GM21526 (cell line): ENCODE data around the gene B4GALNT3.

Source experiments
- ATAC-seq: cut with Tn5 transposase; IDR thresholded peaks from one replicate; pipeline ENCODE4 v1.9.1; 2021; ENCODE audit warnings: moderate library complexity; ENCODE audit not compliant: unreplicated experiment, low FRiP score

B4GALNT3 gene

DNA sequence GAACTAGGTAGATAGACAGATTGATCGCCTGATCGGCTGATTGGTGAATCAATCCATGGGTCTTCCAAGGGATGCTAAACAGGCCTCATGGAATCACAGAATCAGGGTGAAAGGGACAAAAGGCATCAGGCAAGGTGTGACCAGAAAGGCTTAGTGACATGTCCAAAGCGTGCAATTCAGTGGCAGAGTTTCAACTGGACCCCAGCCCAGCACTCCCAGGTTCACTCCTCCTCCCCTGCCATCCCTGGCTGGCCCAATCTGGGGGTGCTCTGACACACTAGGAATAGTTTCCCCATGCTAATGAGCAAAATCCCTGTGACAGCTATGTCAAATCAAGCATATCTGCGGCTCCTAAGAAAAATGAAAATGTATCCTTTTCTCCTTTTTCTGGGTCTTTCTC, 153.1 kb downstream of the B4GALNT3 start:
- ATAC-seq: no peak
